ENCODE results near the gene PKM. TPM values are rescaled to one million over a fixed set of nuclear protein-coding genes. Genes with fewer than 3 reads are reported as not detected.

Gene PKM
- total RNA-seq, 2 experiments from 2014 or later, result 202 to 203 TPM

DNA sequence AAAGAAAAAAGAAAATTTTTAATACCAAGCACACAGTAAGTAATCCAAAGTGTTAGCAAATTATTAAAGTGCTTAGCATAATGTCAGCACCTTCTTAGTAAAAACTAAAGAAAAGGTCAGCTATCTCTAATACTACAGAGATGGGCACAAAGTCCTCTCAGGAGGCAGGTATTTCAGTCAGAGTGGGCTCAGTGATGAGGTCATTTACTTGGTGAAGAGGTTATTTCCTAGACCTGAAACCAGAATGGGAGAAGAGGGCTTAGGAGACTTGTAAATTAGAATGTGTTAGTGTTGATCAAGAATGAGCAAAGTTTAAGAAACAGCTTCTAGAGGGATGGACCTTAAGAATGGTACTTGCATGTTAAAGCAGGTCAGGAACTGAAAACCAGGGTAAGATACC is 8.7 kb upstream of the PKM start:
- DNase-seq (no peak), ATAC-seq (ENCODE audit: poor library complexity) (no peak)
- no peak overlapping the region for H3K4me3 ChIP-seq (ENCODE audit: low read length)
- Mint-ChIP-seq H3K4me3 (no peak overlapping the region), H3K4me1 (ENCODE audit: low read depth) (peaks cover 16% of the 10 kb centered on the region), H3K36me3 (ENCODE audit: low read depth) (peaks cover 50% of the 10 kb centered on the region), H3K27me3 (no peaks in the 10 kb centered on the region), H3K27ac (no peak overlapping the region), H3K9me3 (no peaks in the 10 kb centered on the region)
- ChIA-PET CTCF (interaction anchor here (1.6 to 3.6 kb wide), 3 partner anchors 11 to 40 kb away, joined by 6 to 19 read pairs (median 11); no protein-coding TSS in a partner anchor), POLR2A (interaction anchor here (1.1 kb wide), 1 partner anchor 34 kb away, joined by 3 read pairs; no protein-coding TSS in a partner anchor)
- H3K9me3 ChIP-seq (ENCODE audit: control insufficient read depth in 1 of 2, insufficient read depth in 1 of 2, low read length in 2 of 2), result no peaks in the 10 kb centered on the region
- peaks cover 42% of the 10 kb centered on the region for H3K36me3 ChIP-seq (ENCODE audit: insufficient read depth, low read length)
- H3K4me1 ChIP-seq (ENCODE audit: insufficient read depth, low read length), result peaks cover 15% of the 10 kb centered on the region
- H3K27ac ChIP-seq (ENCODE audit: low read depth in 1 of 2, low read length in 2 of 2), result no peak overlapping the region
- H3K27me3 ChIP-seq (ENCODE audit: control insufficient read depth in 1 of 2, insufficient read depth in 2 of 2, low read length in 2 of 2), result no peaks in the 10 kb centered on the region
- TF ChIP-seq, protein P1, sequence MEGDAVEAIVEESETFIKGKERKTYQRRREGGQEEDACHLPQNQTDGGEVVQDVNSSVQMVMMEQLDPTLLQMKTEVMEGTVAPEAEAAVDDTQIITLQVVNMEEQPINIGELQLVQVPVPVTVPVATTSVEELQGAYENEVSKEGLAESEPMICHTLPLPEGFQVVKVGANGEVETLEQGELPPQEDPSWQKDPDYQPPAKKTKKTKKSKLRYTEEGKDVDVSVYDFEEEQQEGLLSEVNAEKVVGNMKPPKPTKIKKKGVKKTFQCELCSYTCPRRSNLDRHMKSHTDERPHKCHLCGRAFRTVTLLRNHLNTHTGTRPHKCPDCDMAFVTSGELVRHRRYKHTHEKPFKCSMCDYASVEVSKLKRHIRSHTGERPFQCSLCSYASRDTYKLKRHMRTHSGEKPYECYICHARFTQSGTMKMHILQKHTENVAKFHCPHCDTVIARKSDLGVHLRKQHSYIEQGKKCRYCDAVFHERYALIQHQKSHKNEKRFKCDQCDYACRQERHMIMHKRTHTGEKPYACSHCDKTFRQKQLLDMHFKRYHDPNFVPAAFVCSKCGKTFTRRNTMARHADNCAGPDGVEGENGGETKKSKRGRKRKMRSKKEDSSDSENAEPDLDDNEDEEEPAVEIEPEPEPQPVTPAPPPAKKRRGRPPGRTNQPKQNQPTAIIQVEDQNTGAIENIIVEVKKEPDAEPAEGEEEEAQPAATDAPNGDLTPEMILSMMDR (IDR thresholded peaks at IDR 0.05), result no peak
- intact Hi-C loops (cut with DNase I, micrococcal nuclease), result no loop called here

DNA sequence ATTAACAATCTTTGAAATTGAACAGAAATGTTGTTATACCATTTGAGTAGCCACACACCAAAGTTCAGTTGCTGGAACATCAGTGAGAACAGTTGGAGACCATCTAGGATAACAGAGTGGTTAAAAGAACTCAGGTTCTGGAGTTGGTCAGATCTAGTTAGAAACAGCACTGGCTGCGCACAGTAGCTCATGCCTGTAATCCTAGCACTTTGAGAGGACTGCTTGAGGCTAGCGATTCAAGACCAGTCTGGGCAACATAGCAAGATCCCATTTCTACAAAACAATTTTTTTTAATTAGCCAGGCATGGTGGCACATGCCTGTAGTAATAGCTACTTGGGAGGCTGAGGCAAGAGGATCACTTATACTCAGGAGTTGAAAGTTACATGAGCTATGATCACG is 7.6 kb upstream of the PKM start:
- no peak for DNase-seq
- ATAC-seq (ENCODE audit: poor library complexity), result no peak
- Mint-ChIP-seq H3K27ac (no peak overlapping the region), H3K4me1 (ENCODE audit: low read depth) (peaks cover 16% of the 10 kb centered on the region), H3K9me3 (no peaks in the 10 kb centered on the region), H3K27me3 (no peaks in the 10 kb centered on the region), H3K36me3 (ENCODE audit: low read depth) (peaks cover 39% of the 10 kb centered on the region), H3K4me3 (no peak overlapping the region)
- Histone ChIP-seq H3K4me1 (ENCODE audit: insufficient read depth, low read length) (peaks cover 15% of the 10 kb centered on the region), H3K4me3 (ENCODE audit: low read length) (no peak overlapping the region), H3K27me3 (ENCODE audit: control insufficient read depth in 1 of 2, insufficient read depth in 2 of 2, low read length in 2 of 2) (no peaks in the 10 kb centered on the region), H3K36me3 (ENCODE audit: insufficient read depth, low read length) (peaks cover 33% of the 10 kb centered on the region), H3K27ac (ENCODE audit: low read depth in 1 of 2, low read length in 2 of 2) (no peak overlapping the region), H3K9me3 (ENCODE audit: control insufficient read depth in 1 of 2, insufficient read depth in 1 of 2, low read length in 2 of 2) (no peaks in the 10 kb centered on the region)
- TF ChIP-seq, protein P1 (IDR thresholded peaks at IDR 0.05), result no peak
- ChIA-PET POLR2A (interaction anchor here (1.5 kb wide), 1 partner anchor 9 kb away, joined by 3 read pairs; no protein-coding TSS in a partner anchor), CTCF (interaction anchor here (1.6 to 3.6 kb wide), 3 partner anchors 11 to 39 kb away, joined by 6 to 19 read pairs (median 11); no protein-coding TSS in a partner anchor)
- intact Hi-C loops (cut with DNase I, micrococcal nuclease), result no loop called here

DNA sequence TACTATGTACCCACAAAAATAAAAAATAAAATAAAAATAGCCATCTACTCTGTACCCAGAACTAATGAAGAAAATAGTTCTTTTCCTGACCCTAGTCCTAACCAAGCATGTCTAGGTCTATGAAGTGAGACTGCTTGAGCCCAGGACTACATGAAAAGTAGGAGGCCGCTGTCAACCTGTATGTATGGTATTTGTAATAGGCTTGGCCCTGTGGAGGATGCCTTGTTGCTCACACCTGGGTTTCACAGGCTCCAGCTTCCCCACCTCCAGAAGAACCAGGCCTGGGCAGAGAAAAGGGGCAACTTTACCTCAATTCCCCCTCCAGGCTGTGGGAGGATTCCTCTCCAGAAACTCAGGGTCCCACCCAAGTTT is 6.8 kb upstream of the PKM start:
- H3K9me3 ChIP-seq (ENCODE audit: control insufficient read depth in 1 of 2, insufficient read depth in 1 of 2, low read length in 2 of 2), result no peaks in the 10 kb centered on the region
- H3K4me3 Mint-ChIP-seq, result no peak overlapping the region
- no peak overlapping the region for H3K4me3 ChIP-seq (ENCODE audit: low read length)
- H3K9me3 Mint-ChIP-seq, result no peaks in the 10 kb centered on the region
- CTCF ChIA-PET, result interaction anchor here (3.6 kb wide), 1 partner anchor 10 kb away, joined by 19 read pairs; no protein-coding TSS in a partner anchor
- H3K27me3 ChIP-seq (ENCODE audit: control insufficient read depth in 1 of 2, insufficient read depth in 2 of 2, low read length in 2 of 2), result no peaks in the 10 kb centered on the region
- POLR2A ChIA-PET, result interaction anchor here (1.5 to 2.2 kb wide), 2 partner anchors 8 to 11 kb away, joined by 3 to 14 read pairs; no protein-coding TSS in a partner anchor
- DNase-seq, result no peak
- H3K27me3 Mint-ChIP-seq, result no peaks in the 10 kb centered on the region
- peak overlapping the region; percentile 61 for H3K27ac Mint-ChIP-seq
- peaks cover 19% of the 10 kb centered on the region for H3K4me1 Mint-ChIP-seq (ENCODE audit: low read depth)
- ATAC-seq (ENCODE audit: poor library complexity), result no peak
- intact Hi-C loops (cut with DNase I, micrococcal nuclease), result no loop called here
- peaks cover 28% of the 10 kb centered on the region for H3K36me3 ChIP-seq (ENCODE audit: insufficient read depth, low read length)
- TF ChIP-seq, protein P1 (IDR thresholded peaks at IDR 0.05), result no peak
- peaks cover 33% of the 10 kb centered on the region for H3K36me3 Mint-ChIP-seq (ENCODE audit: low read depth)
- no peak overlapping the region for H3K27ac ChIP-seq (ENCODE audit: low read depth in 1 of 2, low read length in 2 of 2)
- peaks cover 17% of the 10 kb centered on the region for H3K4me1 ChIP-seq (ENCODE audit: insufficient read depth, low read length)

Data from CD4-positive, alpha-beta T cell (primary cell).